NCI-H82 treated with DMSO at 0.1 percent for 48 hours (cell line): ENCODE results near the gene SAAL1.

ENCODE experiments used
- DNase-seq: peaks from one replicate; lab custom pipeline; 2025; ENCODE audit not compliant: unreplicated experiment; lab: John Stamatoyannopoulos, UW

The SAAL1 gene

GRCh38 chr11:18088966-18089365 is 16.9 kb downstream of the SAAL1 start:
- no peak for DNase-seq

GRCh38 chr11:18088366-18088765 is 17.5 kb downstream of the SAAL1 start:
- DNase-seq, result no peak

GRCh38 chr11:18081551-18081950 is 24.3 kb downstream of the SAAL1 start:
- no peak for DNase-seq

- no peak for DNase-seq
Measured at GRCh38 chr11:18080451-18080850, 25.4 kb downstream of the SAAL1 start.

- no peak for DNase-seq
Measured at GRCh38 chr11:18078909-18079308, 27.0 kb downstream of the SAAL1 start.

GRCh38 chr11:18075444-18075843 is 30.4 kb downstream of the SAAL1 start:
- no peak for DNase-seq

- no peak for DNase-seq
Measured at GRCh38 chr11:18071098-18071705, 34.7 kb downstream of the SAAL1 start.

GRCh38 chr11:18067372-18067771 is 38.5 kb downstream of the SAAL1 start:
- DNase-seq, result no peak

- peak; percentile 13 for DNase-seq
Measured at GRCh38 chr11:18066626-18067025, 39.3 kb downstream of the SAAL1 start.

GRCh38 chr11:18065572-18065971 is 40.3 kb downstream of the SAAL1 start:
- no peak for DNase-seq

GRCh38 chr11:18064450-18065054 is 41.3 kb downstream of the SAAL1 start:
- DNase-seq, result no peak

- DNase-seq, result peak; percentile 88
Measured at GRCh38 chr11:18063862-18064434, 41.9 kb downstream of the SAAL1 start.

GRCh38 chr11:18063125-18063524 is 42.8 kb downstream of the SAAL1 start:
- DNase-seq, result peak; percentile 33

GRCh38 chr11:18061351-18061750 is 44.5 kb downstream of the SAAL1 start:
- no peak for DNase-seq

- DNase-seq, result no peak
Measured at GRCh38 chr11:18056561-18057181, 49.2 kb downstream of the SAAL1 start.

GRCh38 chr11:18054511-18055103 is 51.3 kb downstream of the SAAL1 start:
- no peak for DNase-seq

GRCh38 chr11:18050848-18051247 is 55.0 kb downstream of the SAAL1 start:
- DNase-seq, result no peak

GRCh38 chr11:18046116-18046777 is 59.6 kb downstream of the SAAL1 start, which contains the start of gene TPH1:
Gene TPH1, minus strand, starts transcription at chr11:18046269. Its CDS starts 5,507 bp downstream, at chr11:18040762.
- no peak for DNase-seq

GRCh38 chr11:18036456-18036855 is 69.4 kb downstream of the SAAL1 start:
- peak; percentile 97 for DNase-seq
